A549 (cell line): ENCODE results near the gene RXRA.

Experiments
- EP300 ChIP-seq, 2 experiments: fragments of >200 bp; sonication (Bioruptor Twin); formaldehyde crosslinking; IDR thresholded peaks; 2 replicates in 1 of 2; 3 replicates in 1 of 2; pipeline ENCODE4 v1.6.1; 2016 to 2017
- KDM5A ChIP-seq: fragments of 200-600 bp; sonication (generic); IDR thresholded peaks from 2 replicates; pipeline ENCODE4 v1.6.1; 2016; ENCODE audit warnings: antibody characterized with exemption, mild to moderate bottlenecking
- MAZ ChIP-seq: fragments of 150-350 bp; IDR thresholded peaks from 2 replicates; pipeline ENCODE4 v1.6.1; 2014; ENCODE audit warnings: antibody characterized with exemption, low read depth, low read length, borderline replicate concordance
- POLR2A ChIP-seq: IDR thresholded peaks from 2 replicates; pipeline ENCODE4 v1.6.1; 2012; ENCODE audit warnings: mild to moderate bottlenecking, low read length
- SMC3 ChIP-seq: fragments of >200 bp; sonication (Bioruptor Twin); formaldehyde crosslinking; IDR thresholded peaks from 3 replicates; pipeline ENCODE4 v1.6.1; 2018; ENCODE audit warnings: inconsistent platforms
- TF ChIP-seq, protein P1 (sequence below): fragments of >200 bp; sonication (Bioruptor Twin); formaldehyde crosslinking; IDR thresholded peaks from 3 replicates; pipeline ENCODE4 v1.5.1; 2016
- TF ChIP-seq, protein P2 (sequence below): IDR thresholded peaks from 2 replicates; pipeline ENCODE4 v1.6.1; 2012
- TF ChIP-seq, protein P3 (sequence below): IDR thresholded peaks from 2 replicates; pipeline ENCODE4 v1.6.1; 2012
- TF ChIP-seq, protein P4 (sequence below): fragments of 200-600 bp; sonication (generic); IDR thresholded peaks from 2 replicates; pipeline ENCODE4 v1.6.1; 2016; ENCODE audit warnings: antibody characterized with exemption, mild to moderate bottlenecking, moderate library complexity
- TF ChIP-seq, protein P5 (sequence below): fragments of 250-450 bp; sonication (Bioruptor Pico); IDR thresholded peaks from 2 replicates; pipeline ENCODE4 v1.5.0; 2021; ENCODE audit warnings: mild to moderate bottlenecking, moderate library complexity, borderline replicate concordance

DNA sequence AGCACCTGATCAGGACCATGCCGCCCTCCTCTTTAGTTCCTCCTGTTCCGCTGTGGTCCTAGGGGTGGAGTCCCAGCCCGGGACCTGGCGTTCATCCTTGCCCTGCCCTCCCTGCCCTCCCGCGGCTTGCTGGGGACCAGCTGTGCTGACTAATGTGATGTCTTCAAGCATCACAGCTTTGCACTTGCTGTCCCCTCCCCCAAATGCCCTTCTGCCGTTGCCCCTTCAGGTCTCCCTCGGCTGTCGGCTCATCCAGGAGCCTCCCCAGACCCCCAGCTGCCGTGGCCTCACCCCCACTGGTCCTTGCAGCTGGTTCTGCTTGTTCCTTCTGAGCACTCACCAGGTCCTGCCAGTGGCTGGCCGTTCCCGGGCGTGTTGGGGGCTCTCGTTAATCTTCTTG is 19.9 kb downstream of the RXRA start:
- no peak for TF ChIP-seq EP300 (IDR thresholded peaks at IDR 0.05)
- TF ChIP-seq, protein P1, sequence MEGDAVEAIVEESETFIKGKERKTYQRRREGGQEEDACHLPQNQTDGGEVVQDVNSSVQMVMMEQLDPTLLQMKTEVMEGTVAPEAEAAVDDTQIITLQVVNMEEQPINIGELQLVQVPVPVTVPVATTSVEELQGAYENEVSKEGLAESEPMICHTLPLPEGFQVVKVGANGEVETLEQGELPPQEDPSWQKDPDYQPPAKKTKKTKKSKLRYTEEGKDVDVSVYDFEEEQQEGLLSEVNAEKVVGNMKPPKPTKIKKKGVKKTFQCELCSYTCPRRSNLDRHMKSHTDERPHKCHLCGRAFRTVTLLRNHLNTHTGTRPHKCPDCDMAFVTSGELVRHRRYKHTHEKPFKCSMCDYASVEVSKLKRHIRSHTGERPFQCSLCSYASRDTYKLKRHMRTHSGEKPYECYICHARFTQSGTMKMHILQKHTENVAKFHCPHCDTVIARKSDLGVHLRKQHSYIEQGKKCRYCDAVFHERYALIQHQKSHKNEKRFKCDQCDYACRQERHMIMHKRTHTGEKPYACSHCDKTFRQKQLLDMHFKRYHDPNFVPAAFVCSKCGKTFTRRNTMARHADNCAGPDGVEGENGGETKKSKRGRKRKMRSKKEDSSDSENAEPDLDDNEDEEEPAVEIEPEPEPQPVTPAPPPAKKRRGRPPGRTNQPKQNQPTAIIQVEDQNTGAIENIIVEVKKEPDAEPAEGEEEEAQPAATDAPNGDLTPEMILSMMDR, result no peak
- no peak for TF ChIP-seq MAZ
- TF ChIP-seq, protein P2, sequence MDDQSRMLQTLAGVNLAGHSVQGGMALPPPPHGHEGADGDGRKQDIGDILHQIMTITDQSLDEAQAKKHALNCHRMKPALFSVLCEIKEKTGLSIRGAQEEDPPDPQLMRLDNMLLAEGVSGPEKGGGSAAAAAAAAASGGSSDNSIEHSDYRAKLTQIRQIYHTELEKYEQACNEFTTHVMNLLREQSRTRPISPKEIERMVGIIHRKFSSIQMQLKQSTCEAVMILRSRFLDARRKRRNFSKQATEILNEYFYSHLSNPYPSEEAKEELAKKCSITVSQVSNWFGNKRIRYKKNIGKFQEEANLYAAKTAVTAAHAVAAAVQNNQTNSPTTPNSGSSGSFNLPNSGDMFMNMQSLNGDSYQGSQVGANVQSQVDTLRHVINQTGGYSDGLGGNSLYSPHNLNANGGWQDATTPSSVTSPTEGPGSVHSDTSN, result no peak
- TF ChIP-seq SMC3, result no peak
- no peak for TF ChIP-seq POLR2A
- TF ChIP-seq, protein P3, sequence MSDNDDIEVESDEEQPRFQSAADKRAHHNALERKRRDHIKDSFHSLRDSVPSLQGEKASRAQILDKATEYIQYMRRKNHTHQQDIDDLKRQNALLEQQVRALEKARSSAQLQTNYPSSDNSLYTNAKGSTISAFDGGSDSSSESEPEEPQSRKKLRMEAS, result no peak
- TF ChIP-seq, protein P4, sequence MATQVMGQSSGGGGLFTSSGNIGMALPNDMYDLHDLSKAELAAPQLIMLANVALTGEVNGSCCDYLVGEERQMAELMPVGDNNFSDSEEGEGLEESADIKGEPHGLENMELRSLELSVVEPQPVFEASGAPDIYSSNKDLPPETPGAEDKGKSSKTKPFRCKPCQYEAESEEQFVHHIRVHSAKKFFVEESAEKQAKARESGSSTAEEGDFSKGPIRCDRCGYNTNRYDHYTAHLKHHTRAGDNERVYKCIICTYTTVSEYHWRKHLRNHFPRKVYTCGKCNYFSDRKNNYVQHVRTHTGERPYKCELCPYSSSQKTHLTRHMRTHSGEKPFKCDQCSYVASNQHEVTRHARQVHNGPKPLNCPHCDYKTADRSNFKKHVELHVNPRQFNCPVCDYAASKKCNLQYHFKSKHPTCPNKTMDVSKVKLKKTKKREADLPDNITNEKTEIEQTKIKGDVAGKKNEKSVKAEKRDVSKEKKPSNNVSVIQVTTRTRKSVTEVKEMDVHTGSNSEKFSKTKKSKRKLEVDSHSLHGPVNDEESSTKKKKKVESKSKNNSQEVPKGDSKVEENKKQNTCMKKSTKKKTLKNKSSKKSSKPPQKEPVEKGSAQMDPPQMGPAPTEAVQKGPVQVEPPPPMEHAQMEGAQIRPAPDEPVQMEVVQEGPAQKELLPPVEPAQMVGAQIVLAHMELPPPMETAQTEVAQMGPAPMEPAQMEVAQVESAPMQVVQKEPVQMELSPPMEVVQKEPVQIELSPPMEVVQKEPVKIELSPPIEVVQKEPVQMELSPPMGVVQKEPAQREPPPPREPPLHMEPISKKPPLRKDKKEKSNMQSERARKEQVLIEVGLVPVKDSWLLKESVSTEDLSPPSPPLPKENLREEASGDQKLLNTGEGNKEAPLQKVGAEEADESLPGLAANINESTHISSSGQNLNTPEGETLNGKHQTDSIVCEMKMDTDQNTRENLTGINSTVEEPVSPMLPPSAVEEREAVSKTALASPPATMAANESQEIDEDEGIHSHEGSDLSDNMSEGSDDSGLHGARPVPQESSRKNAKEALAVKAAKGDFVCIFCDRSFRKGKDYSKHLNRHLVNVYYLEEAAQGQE, result no peak
- TF ChIP-seq, protein P5, sequence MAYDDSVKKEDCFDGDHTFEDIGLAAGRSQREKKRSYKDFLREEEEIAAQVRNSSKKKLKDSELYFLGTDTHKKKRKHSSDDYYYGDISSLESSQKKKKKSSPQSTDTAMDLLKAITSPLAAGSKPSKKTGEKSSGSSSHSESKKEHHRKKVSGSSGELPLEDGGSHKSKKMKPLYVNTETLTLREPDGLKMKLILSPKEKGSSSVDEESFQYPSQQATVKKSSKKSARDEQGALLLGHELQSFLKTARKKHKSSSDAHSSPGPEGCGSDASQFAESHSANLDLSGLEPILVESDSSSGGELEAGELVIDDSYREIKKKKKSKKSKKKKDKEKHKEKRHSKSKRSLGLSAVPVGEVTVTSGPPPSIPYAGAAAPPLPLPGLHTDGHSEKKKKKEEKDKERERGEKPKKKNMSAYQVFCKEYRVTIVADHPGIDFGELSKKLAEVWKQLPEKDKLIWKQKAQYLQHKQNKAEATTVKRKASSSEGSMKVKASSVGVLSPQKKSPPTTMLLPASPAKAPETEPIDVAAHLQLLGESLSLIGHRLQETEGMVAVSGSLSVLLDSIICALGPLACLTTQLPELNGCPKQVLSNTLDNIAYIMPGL (CRISPR knock-in tag), result no peak
- no peak for TF ChIP-seq KDM5A
